ENCODE measurements around the gene PTTG1IP. TPM values are rescaled to one million over a fixed set of nuclear protein-coding genes. Genes with fewer than 3 reads are reported as not detected.

The PTTG1IP gene
- total and polyA plus RNA-seq, 2 donors (not counting 1 experiment from before 2014, with no cell fraction given) = 30.7 to 58.6 TPM

GRCh38 chr21:44849616-44850130 lies 23.8 kb downstream of the PTTG1IP start:
- Mint-ChIP-seq H3K4me1 (peaks cover 17% of the 10 kb centered on the region), H3K9me3 (ENCODE audit: insufficient read depth) (no peaks in the 10 kb centered on the region), H3K27me3 (peaks cover 2% of the 10 kb centered on the region), H3K27ac (no peak overlapping the region), H3K4me3 (no peak overlapping the region)
- H4K20me1 ChIP-seq (ENCODE audit: control insufficient read depth, insufficient read depth, low read length, poor library complexity, severe bottlenecking) = peaks cover 31% of the 10 kb centered on the region
- peaks cover 0 to 10% (median 2%) of the 10 kb centered on the region in 4 experiments for H3K27me3 ChIP-seq (replicated peaks in 1 of 4; ENCODE audit: control extremely low read depth in 1 of 4, control insufficient read depth in 3 of 4, insufficient read depth in 4 of 4, low read length in 3 of 4)
- peaks cover 16 to 18% of the 10 kb centered on the region in 2 donors for H3K4me1 ChIP-seq (ENCODE audit: control insufficient read depth in 2 of 2, insufficient read depth in 2 of 2, low read length in 2 of 2)
- no peak for TF ChIP-seq CTCF (IDR thresholded peaks at IDR 0.05)
- no peak for TF ChIP-seq EZH2 (IDR thresholded peaks at IDR 0.05; ENCODE audit: borderline replicate concordance, insufficient read depth, low read depth, low read length, poor library complexity, severe bottlenecking)
- peaks cover 0 to 50% of the 10 kb centered on the region in 2 experiments for H3K36me3 ChIP-seq (replicated peaks in 1 of 2; ENCODE audit: control extremely low read depth in 1 of 2, control insufficient read depth in 1 of 2, extremely low read depth in 1 of 2, insufficient read depth in 2 of 2, low read length in 1 of 2)
- intact Hi-C loops (cut with micrococcal nuclease) = no loop called here
- no peak overlapping the region for H3K9ac ChIP-seq (ENCODE audit: low read length)
- H3K4me3 ChIP-seq (ENCODE audit: control extremely low read depth in 1 of 5, extremely low read depth in 1 of 5, insufficient read depth in 1 of 5, low read depth in 2 of 5, low read length in 4 of 5) = no peak overlapping the region
- H3K27ac ChIP-seq (ENCODE audit: low read length in 2 of 2) = no peak overlapping the region
- ATAC-seq (ENCODE audit: low read depth) (no peak), DNase-seq (no peak)
- CTCF ChIA-PET = no interaction called here
- POLR2A ChIA-PET = no interaction called here
- no peaks in the 10 kb centered on the region for H3K9me3 ChIP-seq (ENCODE audit: control extremely low read depth in 1 of 3, control insufficient read depth in 2 of 3, insufficient read depth in 1 of 3, low read length in 2 of 3)
- no peak overlapping the region for H2AFZ ChIP-seq (ENCODE audit: insufficient read depth, low read depth, low read length, poor library complexity, severe bottlenecking)
- H3K79me2 ChIP-seq (ENCODE audit: control insufficient read depth, insufficient read depth, low read length) = peaks cover 18% of the 10 kb centered on the region
- WGBS (ENCODE audit: insufficient coverage) = 94% methylated on average over 6 of the region's 12 CpGs
- H3K4me2 ChIP-seq (replicated peaks; ENCODE audit: low read depth, low read length, poor library complexity, severe bottlenecking) = no peak overlapping the region

DNA sequence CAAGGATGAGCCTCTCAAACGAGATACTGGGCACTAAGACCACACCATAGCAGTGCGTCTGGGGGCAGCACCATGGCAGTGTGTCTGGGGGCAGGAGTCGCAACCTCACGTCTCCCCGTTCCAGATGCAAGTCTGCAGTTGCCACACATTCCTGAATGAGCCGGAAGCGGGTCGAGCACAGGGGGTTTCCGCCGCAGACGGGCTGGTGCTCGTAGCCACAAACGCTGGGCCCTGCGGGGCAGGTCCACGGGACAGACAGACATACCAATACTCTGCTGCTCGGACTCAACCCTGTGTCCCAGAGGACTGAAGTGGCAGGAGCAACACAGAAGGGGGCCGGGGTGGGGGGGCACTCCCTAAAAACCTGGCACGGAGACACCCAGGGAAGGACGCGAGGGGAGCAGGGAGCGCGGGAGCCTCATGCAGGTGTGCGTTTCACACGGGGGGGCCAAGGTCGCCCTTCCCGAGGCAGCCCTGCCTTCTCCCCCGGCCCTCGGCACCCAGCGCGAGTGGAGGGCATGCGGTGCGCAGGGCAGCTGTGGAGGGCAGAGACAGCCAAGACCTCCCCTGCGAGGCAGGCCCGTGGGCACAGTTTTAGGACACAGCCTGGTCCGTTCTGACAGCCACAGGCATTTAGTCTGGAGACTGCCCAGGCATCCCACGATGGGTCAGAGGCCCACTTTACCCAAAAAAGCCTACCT lies 24.5 kb downstream of the PTTG1IP start:
- CTCF ChIA-PET = interaction anchor here (0.7 kb wide), 1 partner anchor 899 kb away, joined by 3 read pairs; no protein-coding TSS in a partner anchor
- Histone ChIP-seq H4K20me1 (ENCODE audit: control insufficient read depth, insufficient read depth, low read length, poor library complexity, severe bottlenecking) (peaks cover 24% of the 10 kb centered on the region), H2AFZ (ENCODE audit: insufficient read depth, low read depth, low read length, poor library complexity, severe bottlenecking) (no peak overlapping the region), H3K4me1 (ENCODE audit: control insufficient read depth in 2 of 2, insufficient read depth in 2 of 2, low read length in 2 of 2) (peaks cover 16 to 17% of the 10 kb centered on the region in 2 donors), H3K4me2 (replicated peaks; ENCODE audit: low read depth, low read length, poor library complexity, severe bottlenecking) (no peak overlapping the region), H3K9ac (ENCODE audit: low read length) (no peak overlapping the region), H3K9me3 (ENCODE audit: control extremely low read depth in 1 of 3, control insufficient read depth in 2 of 3, insufficient read depth in 1 of 3, low read length in 2 of 3) (no peaks in the 10 kb centered on the region), H3K27me3 (replicated peaks in 1 of 4; ENCODE audit: control extremely low read depth in 1 of 4, control insufficient read depth in 3 of 4, insufficient read depth in 4 of 4, low read length in 3 of 4) (peaks cover 0 to 10% (median 2%) of the 10 kb centered on the region in 4 experiments), H3K79me2 (ENCODE audit: control insufficient read depth, insufficient read depth, low read length) (peaks cover 11% of the 10 kb centered on the region), H3K27ac (ENCODE audit: low read length in 2 of 2) (no peak overlapping the region), H3K36me3 (replicated peaks in 1 of 2; ENCODE audit: control extremely low read depth in 1 of 2, control insufficient read depth in 1 of 2, extremely low read depth in 1 of 2, insufficient read depth in 2 of 2, low read length in 1 of 2) (peaks cover 0 to 43% of the 10 kb centered on the region in 2 experiments), H3K4me3 (ENCODE audit: control extremely low read depth in 1 of 5, extremely low read depth in 1 of 5, insufficient read depth in 1 of 5, low read depth in 2 of 5, low read length in 4 of 5) (no peak overlapping the region)
- POLR2A ChIA-PET = no interaction called here
- ATAC-seq (ENCODE audit: low read depth) = no peak
- 95% methylated on average over 36 of the region's 36 CpGs for WGBS (ENCODE audit: insufficient coverage)
- TF ChIP-seq EZH2 (IDR thresholded peaks at IDR 0.05; ENCODE audit: borderline replicate concordance, insufficient read depth, low read depth, low read length, poor library complexity, severe bottlenecking) (no peak), CTCF (IDR thresholded peaks at IDR 0.05) (no peak)
- DNase-seq = no peak
- no peak overlapping the region for H3K27ac Mint-ChIP-seq
- H3K4me1 Mint-ChIP-seq = peaks cover 18% of the 10 kb centered on the region
- no peak overlapping the region for H3K4me3 Mint-ChIP-seq
- intact Hi-C loops (cut with micrococcal nuclease) = no loop called here
- H3K27me3 Mint-ChIP-seq = peaks cover 6% of the 10 kb centered on the region
- H3K9me3 Mint-ChIP-seq (ENCODE audit: insufficient read depth) = no peaks in the 10 kb centered on the region
